PC-9 (cell line): ENCODE results near the gene AGBL4. TPM values are rescaled to one million over a fixed set of nuclear protein-coding genes. Genes with fewer than 3 reads are reported as not detected.
A peak's percentile ranks its signal among the peaks of the same experiment; 100 is the strongest.
"Not testable (repeated sequence)": the region's sequence is repeated elsewhere in the genome, so short reads cannot be mapped to it uniquely, and the experiment has no call there.

ENCODE experiments used
- BruUV-seq: library from RNA; stranded (reverse); fragments of 400-500 nt; replicated peaks from 2 replicates; lab custom pipeline; 2021; lab: Mats Ljungman, UMichigan
- CTCF ChIA-PET: fragments of 300-600 bp; sonication (Branson Sonifier 250); formaldehyde crosslinking; loops from one replicate; lab custom pipeline; 2022; ENCODE audit warnings: antibody characterized with exemption; lab: Charles Lee
- POLR2A ChIA-PET: fragments of 300-600 bp; sonication (Branson Sonifier 250); formaldehyde crosslinking; loops from one replicate; lab custom pipeline; 2022; ENCODE audit warnings: antibody characterized with exemption; ENCODE audit not compliant: unreplicated experiment; lab: Charles Lee
- DNase-seq, 2 experiments: peaks; one replicate each; pipeline versions ENCODE4 v3.0.0 to v3.0.0-alpha.2; 2015 to 2022; ENCODE audit warnings: mixed read lengths in 1 of 2
- H2AFZ ChIP-seq: fragments of 200-600 bp; sonication (generic); 2 replicates; pipeline ENCODE4 v1.8.1; 2017; ENCODE audit warnings: antibody characterized with exemption
- H3F3A ChIP-seq: fragments of 200-600 bp; sonication (generic); 2 replicates; pipeline ENCODE4 v1.8.1; 2017; ENCODE audit warnings: antibody characterized with exemption, mild to moderate bottlenecking, low read depth; ENCODE audit not compliant: insufficient read depth
- H3K27ac ChIP-seq: fragments of 200-600 bp; sonication (generic); 2 replicates; pipeline ENCODE4 v1.6.1; 2016; ENCODE audit warnings: mixed run types
- H3K27me3 ChIP-seq: fragments of 200-600 bp; sonication (generic); 2 replicates; pipeline ENCODE4 v1.6.1; 2016; ENCODE audit warnings: low read depth, mixed run types; ENCODE audit not compliant: insufficient read depth
- H3K36me3 ChIP-seq: fragments of 200-600 bp; sonication (generic); 2 replicates; pipeline ENCODE4 v1.6.1; 2016; ENCODE audit warnings: low read depth, mixed run types
- H3K4me1 ChIP-seq: fragments of 200-600 bp; sonication (generic); replicated peaks from 2 replicates; pipeline ENCODE4 v1.6.1; 2016; ENCODE audit warnings: mixed run types; ENCODE audit not compliant: insufficient read depth
- H3K4me2 ChIP-seq: fragments of 200-600 bp; sonication (generic); 2 replicates; pipeline ENCODE4 v1.6.1; 2017; ENCODE audit warnings: mixed run types
- H3K4me3 ChIP-seq: fragments of 200-600 bp; sonication (generic); 2 replicates; pipeline ENCODE4 v1.6.1; 2016; ENCODE audit warnings: mixed run types
- H3K79me2 ChIP-seq: fragments of 200-600 bp; sonication (generic); 2 replicates; pipeline ENCODE4 v1.6.1; 2017; ENCODE audit warnings: low read depth, mixed run types
- H3K9me2 ChIP-seq: fragments of 200-600 bp; sonication (generic); 2 replicates; pipeline ENCODE4 v1.8.1; 2017; ENCODE audit warnings: mild to moderate bottlenecking; ENCODE audit not compliant: insufficient read depth
- H3K9me3 ChIP-seq: fragments of 200-600 bp; sonication (generic); 2 replicates; pipeline ENCODE4 v1.8.1; 2016; ENCODE audit warnings: low read depth; ENCODE audit not compliant: insufficient read depth
- H4K20me1 ChIP-seq: fragments of 200-600 bp; sonication (generic); 2 replicates; pipeline ENCODE4 v1.8.1; 2017; ENCODE audit not compliant: insufficient read depth
- EZH2 ChIP-seq: fragments of 200-600 bp; sonication (generic); IDR thresholded peaks from 2 replicates; pipeline ENCODE4 v1.8.0; 2017; ENCODE audit warnings: antibody characterized with exemption, low read depth
- intact Hi-C: fragments of 100-400 bp; cut with micrococcal nuclease; formaldehyde crosslinking; loops from one replicate; pipeline ENCODE4 v1.10.0; 2022; ENCODE audit not compliant: unreplicated experiment
- total RNA-seq: library from RNA; stranded (reverse); gene quantifications from 2 replicates; pipeline ENCODE4 v1.2.3, GENCODE V29; 2021
- TF ChIP-seq, protein P1 (sequence below): fragments of 200-600 bp; sonication (generic); conservative IDR thresholded peaks from 2 replicates; pipeline ENCODE4 v1.6.1; 2017; ENCODE audit warnings: mixed run types, antibody characterized with exemption, mild to moderate bottlenecking, moderate library complexity

AGBL4 gene
- total RNA-seq, 1 experiment from 2014 or later = not detected

DNA sequence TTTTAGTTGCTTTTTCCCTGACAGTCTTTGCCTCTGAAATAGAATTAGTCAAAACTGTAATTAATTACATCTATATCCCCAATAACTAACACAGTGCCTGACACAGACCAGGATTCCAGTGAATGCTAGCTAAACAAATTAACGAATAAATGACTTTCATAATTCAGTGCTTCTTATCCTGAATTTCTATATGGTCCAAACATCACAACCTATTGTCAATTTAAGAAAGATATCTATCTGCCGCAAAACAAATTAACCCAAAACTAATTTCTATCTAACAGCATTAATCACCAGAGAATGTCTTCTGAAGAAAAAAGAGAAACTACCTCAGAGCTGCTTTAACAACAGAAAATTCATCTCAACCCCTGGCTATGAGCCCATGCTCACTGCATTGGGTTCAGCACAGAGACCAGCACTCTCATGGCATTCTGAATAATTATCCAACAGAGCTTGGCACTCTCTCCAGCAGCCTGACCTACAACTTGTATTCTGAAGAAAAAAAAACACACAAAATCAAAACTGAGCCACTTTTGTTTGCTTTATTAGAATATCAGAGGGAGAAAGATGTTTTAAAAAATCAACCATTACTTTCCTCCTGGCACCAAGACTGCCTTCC, 699.7 kb downstream of the AGBL4 start:
- Histone ChIP-seq H3K4me2 (no peak overlapping the region), H3K36me3 (no peaks in the 10 kb centered on the region), H3K27ac (no peak overlapping the region), H2AFZ (no peak overlapping the region), H3K4me3 (no peak overlapping the region), H4K20me1 (no peaks in the 10 kb centered on the region), H3K9me3 (no peaks in the 10 kb centered on the region), H3K27me3 (no peaks in the 10 kb centered on the region), H3F3A (no peaks in the 10 kb centered on the region), H3K4me1 (no peaks in the 10 kb centered on the region), H3K79me2 (no peaks in the 10 kb centered on the region), H3K9me2 (no peaks in the 10 kb centered on the region; the same call in 1 of the 2 replicates)
- intact Hi-C loops = no loop called here
- TF ChIP-seq, protein P1, sequence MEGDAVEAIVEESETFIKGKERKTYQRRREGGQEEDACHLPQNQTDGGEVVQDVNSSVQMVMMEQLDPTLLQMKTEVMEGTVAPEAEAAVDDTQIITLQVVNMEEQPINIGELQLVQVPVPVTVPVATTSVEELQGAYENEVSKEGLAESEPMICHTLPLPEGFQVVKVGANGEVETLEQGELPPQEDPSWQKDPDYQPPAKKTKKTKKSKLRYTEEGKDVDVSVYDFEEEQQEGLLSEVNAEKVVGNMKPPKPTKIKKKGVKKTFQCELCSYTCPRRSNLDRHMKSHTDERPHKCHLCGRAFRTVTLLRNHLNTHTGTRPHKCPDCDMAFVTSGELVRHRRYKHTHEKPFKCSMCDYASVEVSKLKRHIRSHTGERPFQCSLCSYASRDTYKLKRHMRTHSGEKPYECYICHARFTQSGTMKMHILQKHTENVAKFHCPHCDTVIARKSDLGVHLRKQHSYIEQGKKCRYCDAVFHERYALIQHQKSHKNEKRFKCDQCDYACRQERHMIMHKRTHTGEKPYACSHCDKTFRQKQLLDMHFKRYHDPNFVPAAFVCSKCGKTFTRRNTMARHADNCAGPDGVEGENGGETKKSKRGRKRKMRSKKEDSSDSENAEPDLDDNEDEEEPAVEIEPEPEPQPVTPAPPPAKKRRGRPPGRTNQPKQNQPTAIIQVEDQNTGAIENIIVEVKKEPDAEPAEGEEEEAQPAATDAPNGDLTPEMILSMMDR = no peak
- TF ChIP-seq EZH2 = no peak
- CTCF ChIA-PET = no interaction called here
- DNase-seq = no peak
- POLR2A ChIA-PET = no interaction called here
- no TSS peak for BruUV-seq

DNA sequence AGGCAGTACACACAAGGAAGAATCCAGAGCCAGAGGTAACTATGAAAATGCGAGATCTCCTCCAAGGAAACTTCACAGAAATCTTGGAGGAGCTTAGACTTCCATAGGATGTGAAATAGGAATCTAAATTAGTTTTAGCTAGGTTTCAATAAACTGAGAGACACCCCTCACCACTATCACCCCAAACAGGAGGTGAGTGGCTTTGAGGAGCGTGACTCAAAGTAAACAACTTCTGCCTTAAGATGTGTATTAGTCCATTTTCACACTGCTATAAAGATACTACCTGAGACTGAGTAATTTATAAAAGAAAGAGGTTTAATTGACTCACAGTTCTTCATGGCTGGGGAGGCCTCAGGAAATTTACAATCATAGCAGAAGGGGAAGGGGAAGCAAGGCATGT, 703.3 kb downstream of the AGBL4 start:
- H3K9me2 ChIP-seq, H3K4me1 ChIP-seq, POLR2A ChIA-PET, H3K27me3 ChIP-seq, H3K36me3 ChIP-seq, H3K4me3 ChIP-seq, H4K20me1 ChIP-seq, H3K79me2 ChIP-seq, intact Hi-C loops, H3K27ac ChIP-seq, H3K4me2 ChIP-seq, CTCF ChIA-PET, H3K9me3 ChIP-seq, H3F3A ChIP-seq, BruUV-seq, DNase-seq: not testable (repeated sequence)
- H2AFZ ChIP-seq = peak overlapping the region; percentile 46; the same call in 1 of the 2 replicates

DNA sequence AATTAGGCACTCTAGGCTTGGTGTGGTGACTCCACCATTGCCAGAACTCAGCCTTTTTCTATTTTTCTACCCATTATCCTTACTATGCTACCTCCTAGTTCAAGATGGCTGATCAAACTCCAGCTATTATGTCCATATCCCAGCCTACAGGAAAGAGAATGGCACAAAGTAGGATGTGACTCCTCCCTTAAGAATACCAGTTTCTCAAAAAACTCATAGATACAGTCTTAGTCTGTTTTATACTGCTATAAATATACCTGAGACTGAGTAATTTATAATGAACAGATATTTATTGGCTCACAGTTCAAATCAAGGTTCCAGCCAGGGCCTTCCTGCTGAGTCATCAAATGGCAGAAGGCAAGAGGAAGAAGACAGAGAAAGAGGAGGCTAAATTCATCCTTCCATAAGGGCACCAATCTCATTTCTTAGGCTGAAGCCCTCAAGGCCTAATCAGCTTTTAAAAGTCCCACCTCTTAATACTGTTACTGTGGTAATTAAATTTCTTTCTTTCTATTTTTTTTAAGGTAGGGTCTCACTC, 704.3 kb downstream of the AGBL4 start:
- intact Hi-C loops = no loop called here
- Histone ChIP-seq H2AFZ (no peak overlapping the region), H3K27ac (no peak overlapping the region), H3K4me3 (no peak overlapping the region), H3K36me3 (no peaks in the 10 kb centered on the region), H3K9me2 (no peaks in the 10 kb centered on the region; the same call in none of the 2 replicates), H3K9me3 (no peaks in the 10 kb centered on the region), H4K20me1 (no peaks in the 10 kb centered on the region), H3F3A (no peaks in the 10 kb centered on the region), H3K4me1 (no peaks in the 10 kb centered on the region), H3K27me3 (no peaks in the 10 kb centered on the region), H3K4me2 (no peak overlapping the region), H3K79me2 (no peaks in the 10 kb centered on the region)
- ChIA-PET POLR2A (no interaction called here), CTCF (no interaction called here)
- DNase-seq = no peak
- no TSS peak for BruUV-seq
- TF ChIP-seq, protein P1 = no peak
- TF ChIP-seq EZH2 = no peak
